Neural cell (in vitro differentiated cells): Measurements from ENCODE around the gene RAI1. TPM values are rescaled to one million over a fixed set of nuclear protein-coding genes. Genes with fewer than 3 reads are reported as not detected.

Experiments used
- H2AFZ ChIP-seq: fragments of 200-600, 300-800 bp; sonication (generic), shearing (Covaris generic); 2 replicates; pipeline ENCODE4 v1.6.0; 2014; ENCODE audit warnings: low read depth, mild to moderate bottlenecking, antibody characterized with exemption, low read length, moderate library complexity
- H3F3A ChIP-seq: fragments of 200-600 bp; shearing (Covaris generic); 2 replicates; pipeline ENCODE4 v1.6.1; 2016; ENCODE audit warnings: mild to moderate bottlenecking, moderate library complexity, mixed read lengths, antibody characterized with exemption, low read length; ENCODE audit not compliant: insufficient read depth, poor library complexity, severe bottlenecking
- H3K27ac ChIP-seq: fragments of 200-600, 300-800 bp; sonication (generic), shearing (Covaris generic); 2 replicates; pipeline ENCODE4 v1.5.1; 2014; ENCODE audit warnings: mild to moderate bottlenecking, low read length, moderate library complexity
- H3K27me3 ChIP-seq: fragments of 300-800, 200-600 bp; sonication (generic), shearing (Covaris generic); 2 replicates; pipeline ENCODE4 v1.6.0; 2014; ENCODE audit warnings: mild to moderate bottlenecking, low read depth, low read length, moderate library complexity; ENCODE audit not compliant: insufficient read depth
- H3K36me3 ChIP-seq: fragments of 300-800, 200-600 bp; sonication (generic), shearing (Covaris generic); 2 replicates; pipeline ENCODE4 v1.5.1; 2014; ENCODE audit warnings: mild to moderate bottlenecking, antibody characterized with exemption, low read length, moderate library complexity; ENCODE audit not compliant: insufficient read depth
- H3K4me2 ChIP-seq: fragments of 300-800, 200-600 bp; sonication (generic), shearing (Covaris generic); 2 replicates; pipeline ENCODE4 v1.6.0; 2014; ENCODE audit warnings: mild to moderate bottlenecking, low read length
- H3K4me3 ChIP-seq: fragments of 300-800, 200-600 bp; sonication (generic), shearing (Covaris generic); 2 replicates; pipeline ENCODE4 v1.5.1; 2014; ENCODE audit warnings: mild to moderate bottlenecking, low read length, moderate library complexity
- H3K79me2 ChIP-seq: fragments of 200-600 bp; shearing (Covaris generic); replicated peaks from 2 replicates; pipeline ENCODE4 v1.6.0; 2014; ENCODE audit warnings: mild to moderate bottlenecking, low read length, moderate library complexity; ENCODE audit not compliant: insufficient read depth
- H3K9ac ChIP-seq: fragments of 300-800, 200-600 bp; sonication (generic), shearing (Covaris generic); 2 replicates; pipeline ENCODE4 v1.6.1; 2016; ENCODE audit warnings: mild to moderate bottlenecking, low read length, mixed read lengths
- H3K9me2 ChIP-seq: fragments of 200-600 bp; shearing (Covaris generic); 2 replicates; pipeline ENCODE4 v1.6.1; 2016; ENCODE audit warnings: mild to moderate bottlenecking, low read length, mixed read lengths; ENCODE audit not compliant: insufficient read depth
- H3K9me3 ChIP-seq: fragments of 200-600, 300-800 bp; sonication (generic), shearing (Covaris generic); 2 replicates; pipeline ENCODE4 v1.6.1; 2016; ENCODE audit warnings: mild to moderate bottlenecking, mixed run types, low read length, moderate library complexity, mixed read lengths
- H4K20me1 ChIP-seq: fragments of 200-600 bp; shearing (Covaris generic); 2 replicates; pipeline ENCODE4 v1.6.1; 2016; ENCODE audit warnings: mild to moderate bottlenecking, mixed run types; ENCODE audit not compliant: insufficient read depth
- EP300 ChIP-seq: fragments of 450-650 bp; conservative IDR thresholded peaks from 2 replicates; pipeline ENCODE4 v1.6.1; 2014; ENCODE audit warnings: antibody characterized with exemption, mild to moderate bottlenecking, moderate library complexity; ENCODE audit not compliant: poor library complexity, severe bottlenecking
- EZH2 ChIP-seq: fragments of 200-600, 300-800 bp; shearing (Covaris generic), sonication (generic); IDR thresholded peaks from 2 replicates; pipeline ENCODE4 v1.6.1; 2014; ENCODE audit warnings: antibody characterized with exemption, low read length, borderline replicate concordance, mild to moderate bottlenecking; ENCODE audit not compliant: insufficient read depth, poor library complexity, severe bottlenecking
- MXI1 ChIP-seq: fragments of 450-650 bp; conservative IDR thresholded peaks from 2 replicates; pipeline ENCODE4 v1.6.1; 2014; ENCODE audit warnings: antibody characterized with exemption, mild to moderate bottlenecking; ENCODE audit not compliant: poor library complexity, severe bottlenecking
- POLR2AphosphoS5 ChIP-seq: IDR thresholded peaks from 2 replicates; pipeline ENCODE4 v1.6.1; 2012
- RAD21 ChIP-seq: fragments of 450-650 bp; conservative IDR thresholded peaks from 2 replicates; pipeline ENCODE4 v1.6.1; 2014; ENCODE audit warnings: antibody characterized with exemption, mild to moderate bottlenecking, moderate library complexity
- REST ChIP-seq: IDR thresholded peaks from 2 replicates; pipeline ENCODE4 v1.6.1; 2012; ENCODE audit warnings: borderline replicate concordance
- SMC3 ChIP-seq: fragments of 450-650 bp; conservative IDR thresholded peaks from 2 replicates; pipeline ENCODE4 v1.6.1; 2014; ENCODE audit warnings: antibody characterized with exemption, mild to moderate bottlenecking, moderate library complexity; ENCODE audit not compliant: poor library complexity
- TAF1 ChIP-seq: IDR thresholded peaks from 2 replicates; pipeline ENCODE4 v1.6.1; 2012; ENCODE audit warnings: low read depth
- polyA plus RNA-seq: library from polyadenylated mRNA; depleted of rRNA; stranded (reverse); fragments of >200 nt; gene quantifications from 2 replicates; pipeline ENCODE4 v1.2.3, GENCODE V29; 2014
- TF ChIP-seq, protein P1 (sequence below): fragments of 450-650 bp; IDR thresholded peaks from 2 replicates; pipeline ENCODE4 v1.5.1; 2014; ENCODE audit warnings: antibody characterized with exemption, mild to moderate bottlenecking, moderate library complexity; ENCODE audit not compliant: poor library complexity, severe bottlenecking

RAI1 gene
- polyA plus RNA-seq, 1 donor from 2014 or later, result 16.9 TPM

DNA sequence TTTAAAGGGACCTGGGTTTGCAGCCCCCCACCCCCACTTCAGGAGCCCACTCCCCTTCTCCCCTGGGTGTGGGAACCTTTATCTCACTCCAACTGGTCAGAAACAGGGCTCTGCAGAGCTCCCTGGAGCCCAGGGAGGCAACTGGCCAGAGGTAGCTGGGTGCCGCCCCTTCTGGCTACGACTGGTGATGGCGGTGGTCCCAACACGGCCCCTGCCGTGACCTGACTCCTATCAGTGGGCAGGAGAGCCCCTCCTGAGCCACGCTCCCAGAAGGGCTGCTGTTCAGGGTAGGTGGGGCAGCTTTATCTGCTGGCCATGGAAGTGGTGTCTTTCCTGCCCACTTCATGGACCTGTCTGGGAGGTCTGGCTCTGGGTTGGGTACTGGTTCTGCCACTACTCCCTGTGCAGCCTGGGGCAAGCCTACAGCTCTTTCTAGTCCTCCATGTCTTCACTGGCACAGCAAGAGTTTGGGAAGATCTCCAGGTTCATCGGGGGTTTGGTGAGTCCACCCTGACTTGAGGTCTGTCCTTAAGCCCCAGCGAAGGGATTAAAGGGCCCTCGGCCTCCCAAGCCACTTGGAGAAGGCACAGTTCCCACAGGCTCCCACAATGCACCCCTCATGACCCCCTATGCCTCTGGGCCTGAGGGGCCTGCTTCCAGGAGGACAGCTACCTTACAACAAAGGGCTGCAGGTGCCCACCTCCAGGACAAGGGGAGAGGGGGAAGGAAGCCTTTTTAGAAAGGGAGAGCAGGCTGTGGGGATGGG, 161.0 kb downstream of the RAI1 start:
- H3K4me2 ChIP-seq, result no peak overlapping the region
- no peaks in the 10 kb centered on the region for H3K9me2 ChIP-seq
- no peaks in the 10 kb centered on the region for H3F3A ChIP-seq
- H3K36me3 ChIP-seq, result no peaks in the 10 kb centered on the region
- H3K27ac ChIP-seq, result no peak overlapping the region
- no peaks in the 10 kb centered on the region for H3K9me3 ChIP-seq
- H3K27me3 ChIP-seq, result no peaks in the 10 kb centered on the region
- H4K20me1 ChIP-seq, result no peaks in the 10 kb centered on the region
- no peaks in the 10 kb centered on the region for H3K79me2 ChIP-seq
- H2AFZ ChIP-seq, result no peak overlapping the region
- no peak overlapping the region for H3K9ac ChIP-seq
- TF ChIP-seq MXI1, result no peak
- TF ChIP-seq EZH2, result no peak
- no peak overlapping the region for H3K4me3 ChIP-seq

- H3K27me3 ChIP-seq, result no peaks in the 10 kb centered on the region
- no peak overlapping the region for H3K9ac ChIP-seq
- TF ChIP-seq TAF1 (no peak), POLR2AphosphoS5 (no peak), EP300 (no peak), EZH2 (no peak), RAD21 (no peak), MXI1 (no peak), REST (no peak), SMC3 (no peak)
- TF ChIP-seq, protein P1, sequence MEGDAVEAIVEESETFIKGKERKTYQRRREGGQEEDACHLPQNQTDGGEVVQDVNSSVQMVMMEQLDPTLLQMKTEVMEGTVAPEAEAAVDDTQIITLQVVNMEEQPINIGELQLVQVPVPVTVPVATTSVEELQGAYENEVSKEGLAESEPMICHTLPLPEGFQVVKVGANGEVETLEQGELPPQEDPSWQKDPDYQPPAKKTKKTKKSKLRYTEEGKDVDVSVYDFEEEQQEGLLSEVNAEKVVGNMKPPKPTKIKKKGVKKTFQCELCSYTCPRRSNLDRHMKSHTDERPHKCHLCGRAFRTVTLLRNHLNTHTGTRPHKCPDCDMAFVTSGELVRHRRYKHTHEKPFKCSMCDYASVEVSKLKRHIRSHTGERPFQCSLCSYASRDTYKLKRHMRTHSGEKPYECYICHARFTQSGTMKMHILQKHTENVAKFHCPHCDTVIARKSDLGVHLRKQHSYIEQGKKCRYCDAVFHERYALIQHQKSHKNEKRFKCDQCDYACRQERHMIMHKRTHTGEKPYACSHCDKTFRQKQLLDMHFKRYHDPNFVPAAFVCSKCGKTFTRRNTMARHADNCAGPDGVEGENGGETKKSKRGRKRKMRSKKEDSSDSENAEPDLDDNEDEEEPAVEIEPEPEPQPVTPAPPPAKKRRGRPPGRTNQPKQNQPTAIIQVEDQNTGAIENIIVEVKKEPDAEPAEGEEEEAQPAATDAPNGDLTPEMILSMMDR, result no peak
- H4K20me1 ChIP-seq, result no peaks in the 10 kb centered on the region
- H3K4me3 ChIP-seq, result no peak overlapping the region
- H2AFZ ChIP-seq, result no peak overlapping the region
- no peaks in the 10 kb centered on the region for H3K79me2 ChIP-seq
- no peaks in the 10 kb centered on the region for H3F3A ChIP-seq
- no peak overlapping the region for H3K4me2 ChIP-seq
- no peaks in the 10 kb centered on the region for H3K9me3 ChIP-seq
- no peak overlapping the region for H3K27ac ChIP-seq
- H3K36me3 ChIP-seq, result no peaks in the 10 kb centered on the region
- no peaks in the 10 kb centered on the region for H3K9me2 ChIP-seq
Measured at GRCh38 chr17:17843096-17843495, 161.8 kb downstream of the RAI1 start.
